Measurements from ENCODE around the gene CGNL1. TPM values are rescaled to one million over a fixed set of nuclear protein-coding genes. Genes with fewer than 3 reads are reported as not detected.
A peak's percentile ranks its signal among the peaks of the same experiment; 100 is the strongest.

The CGNL1 gene
- total RNA-seq, 1 donor from 2014 or later, result 4.0 TPM

GRCh38 chr15:57353317-57353804 lies 22.9 kb upstream of the CGNL1 start:
- no peak for DNase-seq (ENCODE audit: low read depth)

- DNase-seq (ENCODE audit: low read depth), result no peak
Measured at GRCh38 chr15:57354436-57355123, 21.7 kb upstream of the CGNL1 start.

- DNase-seq (ENCODE audit: low read depth), result no peak
Measured at GRCh38 chr15:57355259-57355658, 21.0 kb upstream of the CGNL1 start.

GRCh38 chr15:57356178-57356577 lies 20.1 kb upstream of the CGNL1 start:
- peak; percentile 63 for DNase-seq (ENCODE audit: low read depth)

- DNase-seq (ENCODE audit: low read depth), result peak; percentile 71
Measured at GRCh38 chr15:57356636-57357035, 19.7 kb upstream of the CGNL1 start.

- no peak for DNase-seq (ENCODE audit: low read depth)
Measured at GRCh38 chr15:57357799-57358198, 18.5 kb upstream of the CGNL1 start.

GRCh38 chr15:57358571-57358970 lies 17.7 kb upstream of the CGNL1 start:
- no peak for DNase-seq (ENCODE audit: low read depth)

GRCh38 chr15:57363661-57364060 lies 12.6 kb upstream of the CGNL1 start:
- DNase-seq (ENCODE audit: low read depth), result no peak

- DNase-seq (ENCODE audit: low read depth), result no peak
Measured at GRCh38 chr15:57364282-57365007, 11.9 kb upstream of the CGNL1 start.

GRCh38 chr15:57367556-57367955 lies 8.7 kb upstream of the CGNL1 start:
- peak; percentile 71 for DNase-seq (ENCODE audit: low read depth)

GRCh38 chr15:57370929-57371328 lies 5.4 kb upstream of the CGNL1 start:
- DNase-seq (ENCODE audit: low read depth), result no peak

- no peak for DNase-seq (ENCODE audit: low read depth)
Measured at GRCh38 chr15:57373251-57373881, 2.9 kb upstream of the CGNL1 start.

GRCh38 chr15:57373882-57374276 lies 2.4 kb upstream of the CGNL1 start:
- no peak for DNase-seq (ENCODE audit: low read depth)

- no peak for DNase-seq (ENCODE audit: low read depth)
Measured at GRCh38 chr15:57376696-57377477, 582 bp downstream of the CGNL1 start.

GRCh38 chr15:57377478-57377847 lies 1.2 kb downstream of the CGNL1 start:
- DNase-seq (ENCODE audit: low read depth), result no peak

- DNase-seq (ENCODE audit: low read depth), result no peak
Measured at GRCh38 chr15:57379487-57379886, 3.2 kb downstream of the CGNL1 start.

- DNase-seq (ENCODE audit: low read depth), result no peak
Measured at GRCh38 chr15:57380854-57381253, 4.5 kb downstream of the CGNL1 start.

- no peak for DNase-seq (ENCODE audit: low read depth)
Measured at GRCh38 chr15:57382215-57382614, 5.9 kb downstream of the CGNL1 start.

GRCh38 chr15:57382969-57383368 lies 6.7 kb downstream of the CGNL1 start:
- no peak for DNase-seq (ENCODE audit: low read depth)

GRCh38 chr15:57384024-57384423 lies 7.7 kb downstream of the CGNL1 start:
- DNase-seq (ENCODE audit: low read depth), result no peak

GRCh38 chr15:57384816-57385215 lies 8.5 kb downstream of the CGNL1 start:
- DNase-seq (ENCODE audit: low read depth), result no peak

Data from myocyte (in vitro differentiated cells).